ENCODE measurements around the gene SLC16A3.

DNA sequence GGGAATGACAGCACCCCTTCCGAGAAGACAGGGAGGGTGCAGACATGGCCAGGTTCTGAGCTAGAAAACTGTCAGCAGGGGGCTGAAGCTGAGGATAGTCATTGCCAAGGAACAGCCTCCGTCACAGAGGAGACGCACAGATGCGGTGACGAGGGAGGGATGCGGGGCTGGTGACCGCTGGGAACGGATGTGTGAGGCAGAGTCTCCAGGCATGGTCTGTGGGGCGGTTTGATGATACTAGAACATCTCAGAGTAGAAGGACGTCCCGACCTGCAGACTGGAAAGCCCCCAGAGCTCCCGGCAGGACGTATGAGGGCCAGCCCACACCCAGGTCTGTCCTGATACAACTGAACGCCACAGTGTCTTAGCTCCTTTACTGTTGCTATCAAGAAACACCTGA, 46.5 kb downstream of the SLC16A3 start:
- TF ChIP-seq EZH2 (IDR thresholded peaks at IDR 0.05; ENCODE audit: low read depth, unreplicated experiment) (no peak), CTCF (conservative IDR thresholded peaks at IDR 0.05; ENCODE audit: low read depth in 2 of 2) (no peak), POLR2AphosphoS5 (IDR thresholded peaks at IDR 0.05; ENCODE audit: low read depth) (no peak), CREB1 (CRISPR knock-in tag; IDR thresholded peaks at IDR 0.05; ENCODE audit: low read depth) (no peak), EZH2phosphoT487 (IDR thresholded peaks at IDR 0.05; ENCODE audit: unreplicated experiment) (no peak)

Measured in GM23338 (cell line).